Naive B cell (primary cell): ENCODE results near the gene RTL10. TPM values are rescaled to one million over a fixed set of nuclear protein-coding genes. Genes with fewer than 3 reads are reported as not detected.

Source experiments
- ATAC-seq, 2 donors: fragments of 150-1000 bp; cut with Tn5 transposase; 2 replicates each; pipeline ENCODE4 v1.10.0; 2021; ENCODE audit warnings: low read depth in 2 of 2, mild to moderate bottlenecking in 2 of 2, moderate library complexity in 2 of 2
- DNase-seq: peaks from one replicate; pipeline ENCODE4 v3.0.0; 2022
- H3K27ac Mint-ChIP-seq, 6 donors: one replicate each; pipeline ENCODE4 v1.8.0; 2020 to 2022; ENCODE audit warnings: mild to moderate bottlenecking in 6 of 6, mixed read lengths in 6 of 6, moderate library complexity in 5 of 6, inconsistent platforms in 2 of 6
- H3K27me3 Mint-ChIP-seq, 3 donors: one replicate each; pipeline ENCODE4 v1.8.0; 2021 to 2022; ENCODE audit warnings: mixed read lengths in 3 of 3, mild to moderate bottlenecking in 1 of 3
- H3K36me3 Mint-ChIP-seq, 2 donors: one replicate each; pipeline ENCODE4 v1.8.0; 2020 to 2022; ENCODE audit warnings: mixed read lengths in 2 of 2, inconsistent platforms in 1 of 2, mild to moderate bottlenecking in 1 of 2
- H3K4me1 Mint-ChIP-seq, 3 donors: one replicate each; pipeline ENCODE4 v1.8.0; 2020 to 2022; ENCODE audit warnings: mixed read lengths in 3 of 3, inconsistent platforms in 1 of 3, mild to moderate bottlenecking in 1 of 3, moderate library complexity in 1 of 3
- H3K4me3 Mint-ChIP-seq, 8 donors: one replicate each; pipeline ENCODE4 v1.8.0; 2020 to 2022; ENCODE audit warnings: mild to moderate bottlenecking in 8 of 8, mixed read lengths in 8 of 8, moderate library complexity in 8 of 8, inconsistent platforms in 2 of 8
- H3K9me3 Mint-ChIP-seq, 7 donors: one replicate each; pipeline ENCODE4 v1.8.0; 2020 to 2022; ENCODE audit warnings: mixed read lengths in 7 of 7, mild to moderate bottlenecking in 5 of 7, inconsistent platforms in 2 of 7, moderate library complexity in 1 of 7
- polyA plus RNA-seq, 6 donors: library from polyadenylated mRNA; unstranded; fragments of 300-500 nt; fragmentation: Illumina TruSeq; gene quantifications; one replicate each; pipeline ENCODE4 v1.2.3, GENCODE V29; 2021; ENCODE audit warnings: low read depth in 6 of 6

The RTL10 gene, protein sequence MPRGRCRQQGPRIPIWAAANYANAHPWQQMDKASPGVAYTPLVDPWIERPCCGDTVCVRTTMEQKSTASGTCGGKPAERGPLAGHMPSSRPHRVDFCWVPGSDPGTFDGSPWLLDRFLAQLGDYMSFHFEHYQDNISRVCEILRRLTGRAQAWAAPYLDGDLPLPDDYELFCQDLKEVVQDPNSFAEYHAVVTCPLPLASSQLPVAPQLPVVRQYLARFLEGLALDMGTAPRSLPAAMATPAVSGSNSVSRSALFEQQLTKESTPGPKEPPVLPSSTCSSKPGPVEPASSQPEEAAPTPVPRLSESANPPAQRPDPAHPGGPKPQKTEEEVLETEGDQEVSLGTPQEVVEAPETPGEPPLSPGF
- 1 to 10 TPM in 5 of 6 donors, not detected in 1; 5.5 to 8.9 (median 6.1) TPM for polyA plus RNA-seq

DNA sequence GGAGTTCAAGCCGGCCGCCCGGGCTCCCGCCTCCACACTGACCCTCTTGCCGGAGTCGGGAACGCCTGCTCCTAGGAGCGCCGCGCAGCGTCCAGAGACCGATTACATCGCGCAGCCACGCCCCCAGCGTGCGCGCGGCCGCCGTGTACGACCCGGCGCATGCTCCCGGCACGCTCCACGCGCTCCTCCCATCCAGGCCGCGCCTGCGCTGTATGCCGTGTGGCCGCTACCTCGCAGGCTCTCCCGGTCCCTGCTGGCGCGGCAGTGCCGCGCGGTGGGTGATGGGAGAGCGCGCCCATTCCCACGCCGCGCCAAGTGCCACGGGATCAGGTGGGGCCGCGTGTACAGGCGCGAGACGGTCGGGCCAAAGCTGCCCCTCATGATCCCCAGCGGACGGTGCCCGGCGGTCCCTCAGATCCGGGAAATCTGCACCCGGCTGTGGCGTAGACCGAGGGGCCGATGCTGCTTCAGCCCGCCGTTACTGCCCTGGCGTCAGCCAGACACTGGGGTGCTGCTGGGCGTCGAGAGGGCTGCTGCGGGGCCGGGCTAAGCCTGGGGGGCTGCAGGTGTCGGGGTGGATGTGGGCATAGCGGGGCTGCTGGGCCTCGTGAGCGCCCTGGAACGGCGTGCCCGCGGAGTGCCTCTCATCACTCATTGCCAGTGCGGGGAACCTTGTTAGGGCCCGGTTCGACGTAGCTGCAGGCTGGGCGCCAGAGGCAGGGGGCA, at the start of gene RTL10, which contains the start of gene GNB1L:
Gene RTL10 (minus strand): TSS at position 97 of the 726 bp plus-strand sequence. CDS start 2,613 bp downstream, outside the sequence.
Gene GNB1L (minus strand): TSS at position 97 of the 726 bp plus-strand sequence. CDS start 33,519 bp downstream, outside the sequence.
- ATAC-seq (peak; percentile 90 to 92), DNase-seq (peak; percentile 93)
- H3K9me3 Mint-ChIP-seq: no peaks in the 10 kb centered on the region
- H3K4me1 Mint-ChIP-seq: peaks cover 36 to 42% (median 37%) of the 10 kb centered on the region in 3 donors
- no peaks in the 10 kb centered on the region for H3K36me3 Mint-ChIP-seq
- peak within 1 kb of the TSS; percentile 92 to 96 (median 94) for H3K4me3 Mint-ChIP-seq
- H3K27me3 Mint-ChIP-seq: no peaks in the 10 kb centered on the region
- peak within 1 kb of the TSS; percentile 84 to 96 (median 94) for H3K27ac Mint-ChIP-seq

DNA sequence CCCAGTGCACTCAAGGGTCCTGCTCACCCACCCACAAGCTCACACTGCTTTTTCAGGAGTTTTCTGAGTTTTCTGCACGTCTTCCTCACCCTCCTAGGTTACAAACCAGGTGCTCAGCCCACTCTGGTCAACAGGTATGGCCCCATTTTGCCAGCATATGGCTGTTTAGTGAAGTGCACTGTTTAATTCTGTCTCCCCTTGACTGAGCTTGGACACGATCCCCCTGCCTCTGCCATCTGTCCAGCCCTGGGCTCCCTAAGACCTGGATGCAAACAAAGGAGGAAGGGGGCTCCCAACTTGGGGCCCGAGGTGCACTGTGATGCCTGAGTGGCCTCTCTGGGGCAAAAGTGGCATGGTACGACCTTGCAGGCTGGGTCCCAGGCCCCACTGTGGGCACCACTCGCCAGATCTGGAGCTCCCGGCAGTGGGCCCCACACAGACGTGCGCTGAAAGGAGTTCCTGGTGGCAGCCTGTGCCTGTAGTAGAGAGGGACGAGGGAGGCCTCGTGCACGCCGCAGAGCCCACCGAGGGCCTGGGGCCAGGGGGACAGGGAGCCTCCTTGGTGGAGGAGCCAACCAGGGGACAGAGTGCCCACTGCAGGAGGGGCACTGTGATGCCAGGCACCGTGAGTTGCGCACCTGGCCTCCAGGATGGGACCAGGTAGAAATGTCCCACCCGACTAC, 49.6 kb upstream of the RTL10 start:
- Mint-ChIP-seq H3K36me3 (peaks cover 0 to 4% of the 10 kb centered on the region in 2 donors), H3K4me1 (peaks cover 0 to 1% (median under 1%) of the 10 kb centered on the region in 3 donors), H3K27ac (no peak overlapping the region), H3K9me3 (no peaks in the 10 kb centered on the region), H3K27me3 (no peaks in the 10 kb centered on the region), H3K4me3 (peak overlapping the region in 1 of 8 donors; percentile 66)
- DNase-seq: no peak
- ATAC-seq: no peak

DNA sequence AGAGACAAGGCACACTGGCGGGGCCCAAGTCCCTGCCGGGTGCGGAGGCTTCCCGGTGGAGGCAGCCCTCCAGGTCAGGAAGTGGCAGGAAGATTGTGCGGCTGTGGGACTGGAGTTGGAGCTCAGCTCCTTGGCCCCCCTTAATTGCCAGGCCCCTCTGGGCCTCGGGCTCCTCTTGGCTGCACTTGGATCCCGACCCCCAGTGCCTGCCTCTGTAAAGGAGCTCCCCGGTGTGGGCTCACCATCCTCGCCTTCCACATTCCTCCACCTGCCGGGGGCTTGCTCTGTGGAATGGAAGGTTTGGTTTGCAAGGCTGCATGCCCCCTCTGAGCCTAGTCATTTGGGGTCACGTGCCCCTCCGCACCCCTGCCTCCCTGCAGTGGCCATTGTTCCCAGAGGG, 48.8 kb upstream of the RTL10 start:
- Mint-ChIP-seq H3K4me3 (no peak overlapping the region), H3K4me1 (no peaks in the 10 kb centered on the region), H3K9me3 (no peaks in the 10 kb centered on the region), H3K27me3 (no peaks in the 10 kb centered on the region), H3K36me3 (peaks cover 4 to 5% of the 10 kb centered on the region in 2 donors), H3K27ac (no peak overlapping the region)
- DNase-seq (no peak), ATAC-seq (no peak)

DNA sequence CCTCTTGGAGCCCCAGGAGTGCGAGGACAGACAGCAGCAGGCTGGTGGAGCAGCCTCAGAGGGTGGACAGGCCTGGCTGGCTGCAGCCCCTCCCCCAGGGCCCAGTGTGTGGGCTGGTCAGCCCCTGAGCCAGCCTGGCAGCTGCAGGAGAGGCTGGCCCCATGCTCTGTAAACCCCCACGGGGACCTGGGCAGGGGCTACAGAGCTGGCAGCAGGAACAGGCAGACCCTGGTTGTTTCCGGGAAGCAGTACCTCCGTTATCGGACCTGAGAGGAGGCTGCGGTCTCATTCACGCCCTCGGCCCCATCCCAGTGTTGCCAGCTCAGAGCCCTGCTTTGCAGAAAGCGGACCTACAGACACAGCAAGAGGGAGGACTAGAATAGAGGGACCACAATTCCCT, 48.4 kb upstream of the RTL10 start:
- no peaks in the 10 kb centered on the region for H3K4me1 Mint-ChIP-seq
- DNase-seq (no peak), ATAC-seq (no peak)
- H3K9me3 Mint-ChIP-seq: no peaks in the 10 kb centered on the region
- no peak overlapping the region for H3K27ac Mint-ChIP-seq
- no peaks in the 10 kb centered on the region for H3K27me3 Mint-ChIP-seq
- no peak overlapping the region for H3K4me3 Mint-ChIP-seq
- H3K36me3 Mint-ChIP-seq: peaks cover 4 to 6% of the 10 kb centered on the region in 2 donors

DNA sequence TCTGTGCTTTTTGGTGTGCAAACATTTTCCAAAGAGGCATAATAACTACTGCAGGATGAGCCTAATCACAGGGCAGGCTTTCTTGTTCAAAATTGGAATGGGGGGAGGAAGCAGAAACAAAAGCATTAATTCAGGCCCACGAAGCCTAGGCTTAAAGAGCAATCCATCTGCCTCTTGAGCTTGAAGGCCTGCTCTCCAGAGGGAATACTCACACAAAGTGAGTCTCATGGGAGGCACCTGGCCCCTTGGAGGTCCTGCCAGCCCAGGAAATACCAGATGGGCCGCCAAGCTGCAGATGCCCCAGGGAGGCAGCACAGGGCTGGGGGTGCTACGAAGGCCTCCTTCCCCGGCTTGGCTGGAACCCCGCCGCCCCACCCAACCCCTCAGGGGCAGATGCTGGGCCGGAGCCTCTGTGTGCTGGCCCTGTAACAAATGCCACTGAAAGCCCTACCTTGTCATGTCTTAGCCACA, 47.6 kb upstream of the RTL10 start:
- Mint-ChIP-seq H3K4me3 (no peak overlapping the region), H3K4me1 (no peaks in the 10 kb centered on the region), H3K27ac (no peak overlapping the region), H3K36me3 (peaks cover 6% of the 10 kb centered on the region in 2 donors), H3K9me3 (no peaks in the 10 kb centered on the region), H3K27me3 (no peaks in the 10 kb centered on the region)
- DNase-seq: no peak
- ATAC-seq: no peak

DNA sequence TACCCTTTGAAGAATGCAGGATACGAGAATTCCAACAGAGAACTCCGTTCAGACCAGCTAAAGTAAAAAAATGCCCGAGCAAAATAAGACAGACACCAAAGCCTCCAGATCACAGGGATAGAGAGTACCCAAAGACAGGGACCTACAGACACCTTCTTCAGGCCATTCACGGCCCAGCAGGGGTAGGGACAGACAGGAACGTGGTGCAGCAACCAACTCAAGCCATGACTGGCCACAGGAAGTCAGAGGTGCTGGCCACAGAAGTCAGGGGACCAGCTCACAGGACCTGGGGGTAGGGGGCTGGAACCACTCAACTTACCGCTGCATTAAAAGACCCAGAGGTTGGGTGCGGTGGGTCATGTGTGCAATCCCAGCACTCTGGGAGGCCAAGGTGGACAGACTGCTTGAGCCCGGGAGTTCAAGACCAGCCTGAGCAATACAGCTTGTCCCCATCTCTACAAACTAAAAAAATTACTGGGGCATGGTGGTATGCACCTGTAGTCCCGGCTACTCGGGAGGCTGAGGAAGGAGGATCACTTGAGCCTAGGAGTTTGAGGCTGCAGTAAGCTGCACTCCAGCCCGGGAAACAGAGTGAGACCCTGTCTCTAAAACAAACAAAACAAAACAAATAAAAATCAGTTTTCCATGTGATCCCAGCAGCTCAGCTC, 47.0 kb upstream of the RTL10 start:
- peak overlapping the region in 1 of 6 donors; percentile 63 for H3K27ac Mint-ChIP-seq
- H3K4me1 Mint-ChIP-seq: no peaks in the 10 kb centered on the region
- H3K36me3 Mint-ChIP-seq: peaks cover 6 to 7% of the 10 kb centered on the region in 2 donors
- DNase-seq: no peak
- H3K27me3 Mint-ChIP-seq: no peaks in the 10 kb centered on the region
- ATAC-seq: no peak
- H3K9me3 Mint-ChIP-seq: no peaks in the 10 kb centered on the region
- no peak overlapping the region for H3K4me3 Mint-ChIP-seq

DNA sequence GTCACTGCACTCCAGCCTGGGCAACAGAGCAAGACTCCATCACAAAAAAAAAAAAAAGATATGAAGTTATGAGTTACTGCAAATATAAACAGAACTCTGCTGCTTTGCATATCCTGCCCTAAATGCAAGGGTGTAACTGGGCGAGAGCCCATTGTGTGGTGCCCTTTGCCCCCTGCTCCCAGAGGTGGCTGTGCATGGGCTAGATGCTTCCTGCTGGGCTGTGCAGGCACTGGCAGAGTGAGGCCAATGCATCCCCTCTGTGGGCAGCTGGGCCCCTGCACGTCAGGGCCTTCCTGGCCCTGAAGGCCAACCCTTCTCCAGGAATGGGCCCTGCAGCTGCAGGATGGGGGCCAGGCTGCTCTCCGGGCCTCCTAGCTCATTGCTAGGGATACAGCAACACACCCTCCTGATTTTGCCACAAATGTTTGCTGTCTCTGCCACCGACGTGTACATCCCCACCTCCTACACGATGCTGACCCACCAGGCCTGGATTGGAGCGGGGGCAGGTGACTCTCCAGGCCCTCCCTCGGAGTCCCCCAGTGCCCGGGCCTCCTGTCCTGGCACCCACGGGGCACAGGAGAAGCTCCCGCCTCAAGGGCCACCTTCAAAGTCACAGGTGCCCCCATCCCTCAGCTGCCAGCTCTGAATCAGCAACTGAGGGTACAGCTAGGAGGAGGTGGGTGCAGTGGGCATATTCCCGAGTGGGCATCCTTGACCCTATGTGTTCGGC, 46.2 kb upstream of the RTL10 start:
- no peak for DNase-seq
- Mint-ChIP-seq H3K27me3 (no peaks in the 10 kb centered on the region), H3K9me3 (no peaks in the 10 kb centered on the region), H3K4me3 (no peak overlapping the region), H3K36me3 (peaks cover 6 to 7% of the 10 kb centered on the region in 2 donors), H3K4me1 (no peaks in the 10 kb centered on the region), H3K27ac (no peak overlapping the region)
- ATAC-seq: no peak

DNA sequence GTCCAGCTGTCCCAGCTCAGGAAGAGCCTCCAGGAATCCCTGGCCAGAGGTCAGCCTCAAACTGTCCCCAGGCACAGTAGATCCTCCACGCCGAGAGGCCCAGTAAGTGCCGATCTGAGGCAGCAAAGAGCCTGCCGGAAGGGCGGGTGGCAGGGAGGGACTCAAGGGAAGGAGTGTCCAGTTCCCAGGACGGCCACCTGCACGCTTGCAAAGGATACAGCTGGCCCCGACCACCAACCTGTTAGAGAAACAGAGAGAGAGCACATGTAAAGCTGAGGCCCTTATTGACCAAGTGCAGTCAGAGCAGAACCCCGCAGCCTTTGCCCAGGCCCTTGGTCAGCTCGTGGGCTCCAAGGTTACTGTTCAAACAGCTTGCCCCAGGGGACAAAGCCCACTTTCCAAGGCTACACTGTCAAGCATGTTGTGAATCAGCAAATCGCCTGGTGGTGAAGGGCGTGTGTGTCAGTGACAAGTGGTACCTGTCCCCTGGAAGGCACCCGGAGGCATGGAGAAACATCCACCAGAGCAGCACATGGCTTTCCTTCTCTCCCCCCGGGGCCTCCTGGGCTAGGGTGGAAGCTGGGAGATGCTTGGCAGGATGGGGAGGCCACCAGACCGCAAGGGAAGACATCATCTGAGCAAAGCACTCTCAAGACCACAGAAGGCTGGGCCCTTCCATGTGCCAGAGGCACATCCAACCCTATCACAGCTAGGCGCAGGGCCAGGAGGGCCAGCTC, 44.3 kb upstream of the RTL10 start:
- no peaks in the 10 kb centered on the region for H3K9me3 Mint-ChIP-seq
- peaks cover 0 to 3% (median 0%) of the 10 kb centered on the region in 3 donors for H3K4me1 Mint-ChIP-seq
- no peaks in the 10 kb centered on the region for H3K27me3 Mint-ChIP-seq
- H3K4me3 Mint-ChIP-seq: no peak overlapping the region
- no peak for ATAC-seq
- no peak for DNase-seq
- H3K27ac Mint-ChIP-seq: peak overlapping the region in 1 of 6 donors; percentile 39
- H3K36me3 Mint-ChIP-seq: peaks cover 6 to 7% of the 10 kb centered on the region in 2 donors

DNA sequence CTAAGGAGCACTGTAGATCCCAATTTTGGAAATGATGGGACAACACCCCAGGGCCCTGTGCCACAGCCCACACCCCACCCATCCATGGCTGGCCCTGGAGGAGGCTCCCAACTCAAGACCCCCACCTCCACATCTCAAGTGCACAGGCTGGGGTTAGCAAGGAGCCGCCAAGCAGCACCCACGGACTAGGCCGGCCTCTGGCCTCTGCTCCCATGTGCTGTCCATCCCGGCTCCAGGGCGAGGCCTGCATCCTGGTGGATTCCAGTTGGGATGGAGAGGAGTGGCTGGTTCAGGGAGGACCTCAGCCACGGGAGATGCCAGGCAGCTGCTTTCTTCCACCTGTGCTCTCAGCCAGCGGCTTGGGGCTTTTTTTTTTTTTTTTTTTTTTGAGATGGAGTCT, 43.5 kb upstream of the RTL10 start:
- H3K4me3 Mint-ChIP-seq: no peak overlapping the region
- no peak overlapping the region for H3K27ac Mint-ChIP-seq
- peaks cover 0 to 9% (median 0%) of the 10 kb centered on the region in 3 donors for H3K4me1 Mint-ChIP-seq
- no peak for ATAC-seq
- no peaks in the 10 kb centered on the region for H3K9me3 Mint-ChIP-seq
- H3K36me3 Mint-ChIP-seq: peaks cover 6 to 7% of the 10 kb centered on the region in 2 donors
- no peaks in the 10 kb centered on the region for H3K27me3 Mint-ChIP-seq
- no peak for DNase-seq

DNA sequence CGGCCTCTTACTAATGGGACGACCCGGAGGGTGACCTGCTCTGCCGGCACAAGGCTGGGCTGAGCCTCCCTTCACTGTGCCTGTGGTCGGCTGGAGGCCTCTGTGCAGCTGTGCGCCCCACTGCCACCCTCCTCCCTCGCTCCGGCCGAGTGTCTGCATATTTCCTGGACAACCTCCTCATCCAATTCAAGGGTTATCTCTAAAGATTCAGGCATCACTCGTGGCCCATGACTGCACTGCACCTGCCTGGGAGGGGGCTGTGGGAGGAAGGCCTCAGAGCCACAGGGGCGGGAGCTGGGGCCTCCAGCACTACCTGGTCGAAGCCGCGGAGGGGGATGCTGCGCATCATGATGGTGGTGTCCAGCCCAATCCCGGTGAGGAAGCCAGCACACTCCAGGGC, 43.1 kb upstream of the RTL10 start:
- H3K27ac Mint-ChIP-seq: no peak overlapping the region
- peaks cover 0 to 13% (median 3%) of the 10 kb centered on the region in 3 donors for H3K4me1 Mint-ChIP-seq
- no peak overlapping the region for H3K4me3 Mint-ChIP-seq
- H3K36me3 Mint-ChIP-seq: peaks cover 6 to 7% of the 10 kb centered on the region in 2 donors
- DNase-seq: no peak
- no peaks in the 10 kb centered on the region for H3K27me3 Mint-ChIP-seq
- no peak for ATAC-seq
- H3K9me3 Mint-ChIP-seq: no peaks in the 10 kb centered on the region

DNA sequence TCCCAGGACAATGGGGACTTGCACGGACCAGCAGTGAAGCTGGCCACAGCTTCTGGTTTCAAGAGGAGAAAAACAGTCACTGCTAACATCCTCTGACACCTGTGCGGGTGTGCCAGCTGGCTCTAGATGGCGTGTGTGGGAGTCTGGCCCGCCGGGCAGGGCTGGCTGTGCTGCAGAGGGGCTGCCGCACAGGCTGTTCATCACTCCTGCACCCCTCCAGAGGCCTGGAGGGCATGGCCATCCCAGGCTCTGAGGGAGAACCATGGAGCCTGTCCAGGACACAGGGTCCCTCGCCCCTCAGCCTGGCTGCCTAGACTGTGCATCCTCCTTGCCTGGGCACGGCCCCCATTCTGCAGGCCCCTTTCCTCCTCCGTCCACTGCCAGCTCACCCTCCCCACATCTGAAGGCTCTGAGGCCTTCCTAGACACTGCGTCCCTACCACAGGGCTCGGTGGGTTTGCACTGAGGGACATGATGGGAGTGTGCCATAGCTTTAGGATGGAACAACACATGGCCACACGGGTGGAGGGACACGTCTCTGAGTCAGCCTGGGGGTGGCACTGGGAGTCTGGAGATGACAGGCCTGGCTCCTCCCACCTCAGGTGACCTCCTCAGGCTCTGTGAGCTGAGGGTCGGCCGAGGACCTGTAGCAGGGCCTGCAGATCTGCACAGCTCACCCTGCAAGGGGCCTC, 42.1 kb upstream of the RTL10 start:
- Mint-ChIP-seq H3K27me3 (no peaks in the 10 kb centered on the region), H3K27ac (peak overlapping the region in 1 of 6 donors; percentile 32), H3K9me3 (no peaks in the 10 kb centered on the region), H3K36me3 (peaks cover 6 to 7% of the 10 kb centered on the region in 2 donors), H3K4me3 (no peak overlapping the region), H3K4me1 (peaks cover 1 to 22% (median 10%) of the 10 kb centered on the region in 3 donors)
- DNase-seq: no peak
- no peak for ATAC-seq
